SU-DHL-6 (cell line): Measurements from ENCODE around the gene TMEM131L.

Experiments
- H2AFZ ChIP-seq: fragments of 200-600 bp; sonication (generic); 2 replicates; pipeline ENCODE4 v1.6.1; 2014; ENCODE audit warnings: low read depth, mild to moderate bottlenecking, moderate library complexity, mixed read lengths, antibody characterized with exemption, low read length; ENCODE audit not compliant: severe bottlenecking
- H3F3A ChIP-seq: fragments of 200-600 bp; shearing (Covaris generic); 2 replicates; pipeline ENCODE4 v1.6.0; 2016; ENCODE audit warnings: antibody characterized with exemption, mild to moderate bottlenecking; ENCODE audit not compliant: insufficient read depth
- H3K27ac ChIP-seq: fragments of 200-600 bp; sonication (generic); 2 replicates; pipeline ENCODE4 v1.5.1; 2016; ENCODE audit warnings: low read depth, mild to moderate bottlenecking, low read length, moderate library complexity, mixed read lengths
- H3K27me3 ChIP-seq: fragments of 200-600 bp; sonication (generic), shearing (Covaris generic); 2 replicates; pipeline ENCODE4 v1.6.0; 2014; ENCODE audit warnings: mild to moderate bottlenecking, low read length
- H3K36me3 ChIP-seq: fragments of 200-600 bp; sonication (generic); 2 replicates; pipeline ENCODE4 v1.6.1; 2014; ENCODE audit warnings: mild to moderate bottlenecking, low read length, mixed read lengths
- H3K4me2 ChIP-seq: fragments of 300-600, 200-600 bp; shearing (Covaris generic), sonication (generic); 2 replicates; pipeline ENCODE4 v1.6.0; 2014; ENCODE audit warnings: low read length, low read depth, mild to moderate bottlenecking; ENCODE audit not compliant: poor library complexity, severe bottlenecking
- H3K4me3 ChIP-seq: fragments of 200-600 bp; sonication (generic); 2 replicates; pipeline ENCODE4 v1.5.1; 2014; ENCODE audit warnings: antibody characterized with exemption, low read length, mild to moderate bottlenecking, mixed read lengths; ENCODE audit not compliant: insufficient read depth, poor library complexity, severe bottlenecking
- H3K79me2 ChIP-seq: fragments of 200-600 bp; sonication (generic); 2 replicates; pipeline ENCODE4 v1.6.1; 2014; ENCODE audit warnings: mild to moderate bottlenecking, low read length, moderate library complexity; ENCODE audit not compliant: insufficient read depth
- H3K9ac ChIP-seq: fragments of 200-600 bp; sonication (generic); 2 replicates; pipeline ENCODE4 v1.7.0; 2014; ENCODE audit warnings: mild to moderate bottlenecking, low read length
- H3K9me2 ChIP-seq: fragments of 200-600 bp; sonication (generic); replicated peaks from 2 replicates; pipeline ENCODE4 v1.6.1; 2014; ENCODE audit warnings: low read length; ENCODE audit not compliant: insufficient read depth
- H3K9me3 ChIP-seq: fragments of 200-600 bp; sonication (generic); 2 replicates; pipeline ENCODE4 v1.6.1; 2014; ENCODE audit warnings: low read length, mixed read lengths; ENCODE audit not compliant: insufficient read depth
- H4K20me1 ChIP-seq: fragments of 200-600 bp; sonication (generic); 2 replicates; pipeline ENCODE4 v1.6.1; 2014; ENCODE audit warnings: low read depth, mild to moderate bottlenecking, antibody characterized with exemption, low read length, moderate library complexity, mixed read lengths
- EZH2phosphoT487 ChIP-seq: fragments of 200-600 bp; sonication (generic), shearing (Covaris generic); conservative IDR thresholded peaks from 2 replicates; pipeline ENCODE4 v1.6.1; 2018; ENCODE audit warnings: mild to moderate bottlenecking, antibody characterized with exemption, low read length, moderate library complexity, mixed read lengths
- TF ChIP-seq, protein P1 (sequence below): fragments of 200-600 bp; sonication (generic); IDR thresholded peaks from one replicate; pipeline ENCODE4 v1.5.1; 2017; ENCODE audit warnings: antibody characterized with exemption, mild to moderate bottlenecking, low read length, moderate library complexity; ENCODE audit not compliant: insufficient read depth, poor library complexity, severe bottlenecking

The TMEM131L gene

DNA sequence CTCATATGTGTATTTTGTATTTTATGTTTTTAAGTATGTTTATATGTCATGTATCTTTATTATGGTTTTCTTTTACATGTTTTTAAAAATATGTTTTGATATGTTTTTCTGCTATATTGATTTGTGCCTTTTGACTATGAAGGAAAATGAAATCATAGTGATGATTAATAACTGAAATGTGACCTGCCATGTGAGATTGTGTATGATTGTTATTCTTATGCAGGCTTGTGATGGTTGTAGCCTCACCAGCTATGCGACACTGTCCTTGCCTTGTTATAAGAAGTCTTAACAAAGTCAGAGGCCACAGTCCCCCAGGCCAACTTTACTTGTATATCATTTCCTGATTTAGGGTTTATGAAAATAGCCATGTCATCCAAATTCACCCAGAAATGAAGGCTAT, 83.2 kb downstream of the TMEM131L start:
- TF ChIP-seq, protein P1, sequence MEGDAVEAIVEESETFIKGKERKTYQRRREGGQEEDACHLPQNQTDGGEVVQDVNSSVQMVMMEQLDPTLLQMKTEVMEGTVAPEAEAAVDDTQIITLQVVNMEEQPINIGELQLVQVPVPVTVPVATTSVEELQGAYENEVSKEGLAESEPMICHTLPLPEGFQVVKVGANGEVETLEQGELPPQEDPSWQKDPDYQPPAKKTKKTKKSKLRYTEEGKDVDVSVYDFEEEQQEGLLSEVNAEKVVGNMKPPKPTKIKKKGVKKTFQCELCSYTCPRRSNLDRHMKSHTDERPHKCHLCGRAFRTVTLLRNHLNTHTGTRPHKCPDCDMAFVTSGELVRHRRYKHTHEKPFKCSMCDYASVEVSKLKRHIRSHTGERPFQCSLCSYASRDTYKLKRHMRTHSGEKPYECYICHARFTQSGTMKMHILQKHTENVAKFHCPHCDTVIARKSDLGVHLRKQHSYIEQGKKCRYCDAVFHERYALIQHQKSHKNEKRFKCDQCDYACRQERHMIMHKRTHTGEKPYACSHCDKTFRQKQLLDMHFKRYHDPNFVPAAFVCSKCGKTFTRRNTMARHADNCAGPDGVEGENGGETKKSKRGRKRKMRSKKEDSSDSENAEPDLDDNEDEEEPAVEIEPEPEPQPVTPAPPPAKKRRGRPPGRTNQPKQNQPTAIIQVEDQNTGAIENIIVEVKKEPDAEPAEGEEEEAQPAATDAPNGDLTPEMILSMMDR: no peak
- TF ChIP-seq EZH2phosphoT487: no peak
- no peaks in the 10 kb centered on the region for H3K9me2 ChIP-seq

DNA sequence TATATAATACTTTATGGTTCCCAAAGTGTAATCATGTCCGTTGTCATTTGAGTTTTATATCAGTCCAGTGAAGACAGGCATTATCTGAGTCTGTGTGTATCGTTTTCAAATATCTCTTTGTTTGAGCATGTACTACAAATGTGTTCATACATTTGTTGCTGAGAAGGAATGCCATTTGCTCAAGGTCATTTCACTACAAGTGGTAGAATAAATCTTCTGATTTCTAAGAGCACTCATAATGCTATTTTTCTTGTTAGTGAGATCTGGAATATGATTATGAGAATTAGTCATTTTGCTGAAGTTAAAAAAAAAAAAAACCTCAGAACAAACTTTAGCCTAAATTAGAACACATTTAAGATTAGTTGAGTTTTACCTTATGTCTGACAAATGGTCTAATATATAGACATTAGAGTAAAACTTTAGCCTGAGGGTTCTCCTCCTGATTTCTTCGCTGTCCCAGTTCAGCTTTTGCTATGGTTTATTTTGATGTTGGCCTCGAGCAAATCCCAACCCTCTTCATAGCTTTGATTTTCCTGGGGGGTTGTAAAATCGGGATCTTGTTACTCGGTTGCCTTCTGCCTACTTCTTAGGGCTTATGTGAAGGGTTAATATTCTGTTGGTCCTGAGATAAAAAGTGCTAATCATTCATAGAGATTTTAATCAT, 87.1 kb downstream of the TMEM131L start:
- peaks cover 35% of the 10 kb centered on the region for H3F3A ChIP-seq
- H3K9ac ChIP-seq: no peak overlapping the region
- H3K9me2 ChIP-seq: no peaks in the 10 kb centered on the region
- H3K27ac ChIP-seq: no peak overlapping the region
- H3K4me2 ChIP-seq: no peak overlapping the region
- peaks cover 98% of the 10 kb centered on the region for H3K79me2 ChIP-seq
- peaks cover 67% of the 10 kb centered on the region for H3K36me3 ChIP-seq
- peaks cover 34% of the 10 kb centered on the region for H4K20me1 ChIP-seq
- no peak overlapping the region for H3K4me3 ChIP-seq
- no peaks in the 10 kb centered on the region for H3K9me3 ChIP-seq
- no peaks in the 10 kb centered on the region for H3K27me3 ChIP-seq
- no peak overlapping the region for H2AFZ ChIP-seq
- TF ChIP-seq, protein P1: no peak
- no peak for TF ChIP-seq EZH2phosphoT487

More for the DNA sequence above, 83.2 kb downstream of the TMEM131L start:
- Histone ChIP-seq H3K27me3 (no peaks in the 10 kb centered on the region), H3K27ac (no peak overlapping the region), H3F3A (peaks cover 33% of the 10 kb centered on the region), H4K20me1 (peaks cover 42% of the 10 kb centered on the region), H3K36me3 (peaks cover 38% of the 10 kb centered on the region), H2AFZ (no peak overlapping the region), H3K4me2 (no peak overlapping the region), H3K79me2 (peaks cover 100% of the 10 kb centered on the region), H3K9me3 (no peaks in the 10 kb centered on the region), H3K4me3 (no peak overlapping the region), H3K9ac (no peak overlapping the region)

DNA sequence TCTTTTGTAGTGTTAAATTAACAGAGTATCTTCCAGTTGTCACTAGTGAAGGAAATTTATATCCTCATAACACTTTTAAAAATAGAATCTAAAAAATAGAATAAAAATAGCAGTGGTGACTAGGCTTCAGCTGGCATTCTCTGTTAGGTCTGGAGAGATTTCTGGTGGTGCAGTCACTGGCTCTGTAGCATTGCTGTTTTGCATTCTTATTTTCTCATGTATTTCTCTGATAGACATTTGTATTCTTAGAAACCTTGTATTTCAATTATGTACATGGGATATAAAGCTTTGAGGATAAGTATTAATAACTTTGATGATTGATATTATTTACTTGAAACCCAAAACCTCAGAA, 87.6 kb downstream of the TMEM131L start:
- TF ChIP-seq, protein P1: no peak
- no peak for TF ChIP-seq EZH2phosphoT487
- no peak overlapping the region for H3K4me2 ChIP-seq
- H3K36me3 ChIP-seq: peaks cover 72% of the 10 kb centered on the region
- no peaks in the 10 kb centered on the region for H3K9me3 ChIP-seq
- H3F3A ChIP-seq: peaks cover 35% of the 10 kb centered on the region
- no peak overlapping the region for H3K9ac ChIP-seq
- H2AFZ ChIP-seq: no peak overlapping the region
- peaks cover 96% of the 10 kb centered on the region for H3K79me2 ChIP-seq
- no peak overlapping the region for H3K27ac ChIP-seq
- no peaks in the 10 kb centered on the region for H3K27me3 ChIP-seq
- no peak overlapping the region for H3K4me3 ChIP-seq
- peaks cover 34% of the 10 kb centered on the region for H4K20me1 ChIP-seq
- H3K9me2 ChIP-seq: no peaks in the 10 kb centered on the region
